GM18873 (cell line): Measurements from ENCODE around the gene SCYGR4.
"Not testable (repeated sequence)": the region's sequence is repeated elsewhere in the genome, so short reads cannot be mapped to it uniquely, and the experiment has no call there.

Source experiments
- ATAC-seq: cut with Tn5 transposase; IDR thresholded peaks from one replicate; pipeline ENCODE4 v1.9.1; 2021; ENCODE audit warnings: mild to moderate bottlenecking, moderate library complexity, moderate number of reproducible peaks; ENCODE audit not compliant: unreplicated experiment, low FRiP score

SCYGR4 gene

GRCh38 chr2:227617316-227618230 lies at the start of gene SCYGR4:
TSS of gene SCYGR4 (plus strand) at chr2:227617498. CDS start at chr2:227617498, 0 bp downstream.
- no peak for ATAC-seq

- no peak for ATAC-seq
These were observed 48.5 kb upstream of the SCYGR4 start for GRCh38 chr2:227568852-227569169.

GRCh38 chr2:227570615-227571014 lies 46.7 kb upstream of the SCYGR4 start:
- ATAC-seq = no peak

GRCh38 chr2:227576110-227576509 lies 41.2 kb upstream of the SCYGR4 start:
- no peak for ATAC-seq

- no peak for ATAC-seq
These were observed 40.5 kb upstream of the SCYGR4 start for GRCh38 chr2:227576812-227577211.

- no peak for ATAC-seq
These were observed 39.7 kb upstream of the SCYGR4 start for GRCh38 chr2:227577555-227577954.

- no peak for ATAC-seq
These were observed 38.7 kb upstream of the SCYGR4 start for GRCh38 chr2:227578642-227579041.

GRCh38 chr2:227579791-227580190 lies 37.5 kb upstream of the SCYGR4 start:
- ATAC-seq = no peak

GRCh38 chr2:227582369-227582768 lies 34.9 kb upstream of the SCYGR4 start:
- no peak for ATAC-seq

- ATAC-seq = peak; percentile 59
These were observed 24.5 kb upstream of the SCYGR4 start for GRCh38 chr2:227592694-227593387.

- ATAC-seq = no peak
These were observed 21.5 kb upstream of the SCYGR4 start for GRCh38 chr2:227595797-227596196.

- no peak for ATAC-seq
These were observed 20.3 kb upstream of the SCYGR4 start for GRCh38 chr2:227597036-227597435.

GRCh38 chr2:227597998-227598397 lies 19.3 kb upstream of the SCYGR4 start:
- ATAC-seq = no peak

- ATAC-seq = not testable (repeated sequence)
These were observed 18.3 kb upstream of the SCYGR4 start, which contains the start of gene SCYGR2 for GRCh38 chr2:227598835-227599503. TSS of gene SCYGR2 (plus strand) at chr2:227598893. CDS start at chr2:227598893, 0 bp downstream.

- no peak for ATAC-seq
These were observed 14.9 kb upstream of the SCYGR4 start for GRCh38 chr2:227602358-227602757.

GRCh38 chr2:227606476-227606875 lies 10.8 kb upstream of the SCYGR4 start:
- no peak for ATAC-seq

GRCh38 chr2:227607941-227608340 lies 9.4 kb upstream of the SCYGR4 start:
- ATAC-seq = no peak

- ATAC-seq = no peak
These were observed 8.5 kb upstream of the SCYGR4 start for GRCh38 chr2:227608561-227609338.

- no peak for ATAC-seq
These were observed 7.2 kb upstream of the SCYGR4 start for GRCh38 chr2:227610123-227610522.

GRCh38 chr2:227612546-227613271 lies 4.6 kb upstream of the SCYGR4 start:
- ATAC-seq = no peak
